ENCODE measurements around the gene MRPL46.

MRPL46 gene

DNA sequence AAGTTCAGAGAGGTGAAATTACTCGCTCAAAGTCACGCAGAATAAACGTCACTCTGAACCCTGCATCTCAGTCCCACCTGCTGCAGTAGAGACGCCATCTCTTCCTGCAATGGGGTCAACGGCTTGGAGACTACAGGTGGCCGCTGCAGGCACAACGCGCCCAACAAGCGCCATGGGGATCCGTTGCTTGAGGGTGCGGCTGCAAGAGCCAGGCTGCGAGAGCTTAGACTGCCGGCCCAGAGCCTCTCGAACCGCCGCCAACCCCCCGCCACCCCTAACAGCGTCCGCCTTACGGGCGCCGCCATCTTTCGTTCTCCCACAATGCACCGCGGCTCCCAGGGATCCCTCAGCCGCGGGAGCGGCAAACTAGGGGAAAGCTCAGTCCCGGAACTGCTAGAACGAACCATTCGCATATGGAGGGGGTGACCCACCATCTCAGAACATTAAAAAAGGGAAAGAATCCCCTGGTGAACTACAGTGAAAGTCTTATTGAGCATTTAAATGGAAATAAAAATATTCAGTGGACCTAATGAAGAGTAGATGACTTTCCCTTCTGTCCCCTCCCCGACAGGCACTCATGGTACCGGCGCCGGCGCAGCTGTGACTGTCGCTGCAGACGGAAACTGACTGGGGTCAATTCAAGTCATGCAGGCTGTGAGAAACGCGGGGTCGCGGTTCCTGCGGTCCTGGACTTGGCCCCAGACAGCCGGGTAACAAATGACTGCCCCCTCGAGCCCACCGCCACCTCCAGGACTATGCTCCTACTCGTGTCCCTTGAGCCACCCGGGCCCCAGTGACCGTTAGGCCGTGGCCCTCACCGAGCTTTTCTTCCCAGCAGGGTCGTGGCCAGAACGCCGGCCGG, at the start of gene MRPL46, which contains the start of gene MRPS11:
TSS of gene MRPL46 (minus strand) at position 316 of the 862 bp plus-strand sequence. CDS start at position 305, 11 bp downstream.
TSS of gene MRPS11 (plus strand) at position 636 of the 862 bp plus-strand sequence. CDS start at position 646, 10 bp downstream.
- DNase-seq (ENCODE audit: low spot score): peak; percentile 90

DNA sequence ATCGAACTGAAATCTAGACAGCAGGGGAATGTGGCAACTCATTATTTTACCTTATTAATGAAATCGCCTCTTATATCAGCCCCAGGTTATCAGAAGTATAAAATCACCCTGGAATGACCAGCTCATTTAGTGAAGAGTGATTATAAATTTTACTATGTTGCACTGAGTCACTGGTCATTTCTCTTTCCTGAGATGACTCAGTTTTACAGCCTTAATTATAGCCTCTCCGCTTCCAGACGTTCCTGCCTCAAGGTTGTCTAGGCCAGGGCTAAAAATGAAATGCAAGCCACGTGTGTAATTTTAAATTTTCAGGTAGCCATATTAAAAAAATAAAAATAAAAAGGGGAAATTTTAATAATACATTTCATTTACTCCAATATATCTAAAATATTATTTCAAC, 46.0 kb upstream of the MRPL46 start:
- no peak for DNase-seq (ENCODE audit: low spot score)

DNA sequence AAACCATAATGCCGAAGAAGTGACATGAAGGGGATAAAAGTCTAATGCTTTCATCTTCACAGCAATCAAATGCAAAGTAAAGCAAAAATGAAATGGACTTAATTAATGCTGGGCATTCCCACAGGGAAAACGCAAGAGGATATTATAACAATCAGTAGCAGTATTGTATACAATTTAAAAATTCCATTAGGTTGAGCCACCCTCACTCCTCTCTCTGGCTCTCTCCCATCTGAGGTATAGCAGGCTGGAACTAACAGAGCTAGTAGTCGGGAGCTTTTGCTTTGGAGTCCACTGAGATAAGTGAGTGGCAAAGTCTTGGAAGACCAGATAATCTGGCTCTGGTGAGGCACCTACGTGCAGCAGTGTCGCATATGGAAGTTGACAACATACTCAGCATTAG, 45.4 kb upstream of the MRPL46 start:
- no peak for DNase-seq (ENCODE audit: low spot score)

DNA sequence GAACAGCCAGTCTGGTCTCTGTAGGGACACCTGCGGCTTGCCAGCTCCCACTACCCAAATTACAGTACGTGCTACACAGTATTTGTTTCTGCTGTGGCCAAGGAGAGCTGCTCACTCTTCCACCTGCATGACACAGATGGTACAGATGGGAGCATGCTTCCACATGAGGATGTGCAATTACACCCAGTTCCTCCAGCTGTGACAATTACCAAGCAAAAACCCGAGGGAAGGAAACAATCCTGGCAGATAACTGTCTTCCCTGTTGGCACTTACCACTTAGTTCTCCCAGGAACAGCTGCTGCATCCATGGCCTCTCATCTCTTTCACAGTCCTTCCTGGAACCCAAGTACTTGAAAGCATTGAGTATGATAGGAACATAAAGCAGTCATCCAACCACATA, 44.9 kb upstream of the MRPL46 start:
- no peak for DNase-seq (ENCODE audit: low spot score)

DNA sequence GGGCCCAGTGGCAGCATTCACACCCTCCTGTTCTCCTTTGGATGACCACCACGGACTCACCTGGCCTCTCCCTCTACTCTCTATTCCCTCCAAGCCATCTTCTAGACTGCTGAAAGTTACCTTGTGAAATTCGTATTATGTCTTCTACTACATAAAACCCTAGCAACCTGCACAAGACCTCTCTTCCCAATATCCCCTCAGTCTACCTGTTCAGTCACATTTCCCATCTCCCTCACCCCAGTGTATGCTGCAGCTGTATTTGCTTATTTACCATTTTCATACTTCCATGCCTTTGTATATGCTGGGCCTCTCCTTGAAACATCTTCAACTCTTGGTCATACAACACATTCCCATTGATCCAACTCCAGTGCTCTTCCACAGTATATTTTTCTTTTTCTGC, 44.0 kb upstream of the MRPL46 start:
- DNase-seq (ENCODE audit: low spot score): no peak

DNA sequence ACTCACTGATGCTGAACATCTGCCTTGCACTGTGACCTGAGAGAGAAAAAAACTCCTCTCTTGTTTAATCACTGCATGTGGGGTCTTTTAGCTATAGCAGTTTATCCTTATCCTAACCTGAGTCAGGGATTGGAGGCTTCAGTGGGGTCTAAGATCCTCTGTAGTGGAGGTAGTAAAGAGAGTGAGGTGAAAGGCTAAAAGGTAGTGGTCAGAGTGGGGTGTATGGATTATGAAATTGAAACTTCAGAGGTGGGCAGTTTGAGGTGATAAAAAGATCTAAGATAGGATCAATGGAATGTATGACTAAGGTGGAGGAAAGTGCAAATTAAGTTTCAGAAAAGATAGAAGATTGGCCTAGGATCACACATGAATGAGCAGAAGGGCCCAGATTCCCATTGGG, 42.8 kb upstream of the MRPL46 start:
- DNase-seq (ENCODE audit: low spot score): no peak

DNA sequence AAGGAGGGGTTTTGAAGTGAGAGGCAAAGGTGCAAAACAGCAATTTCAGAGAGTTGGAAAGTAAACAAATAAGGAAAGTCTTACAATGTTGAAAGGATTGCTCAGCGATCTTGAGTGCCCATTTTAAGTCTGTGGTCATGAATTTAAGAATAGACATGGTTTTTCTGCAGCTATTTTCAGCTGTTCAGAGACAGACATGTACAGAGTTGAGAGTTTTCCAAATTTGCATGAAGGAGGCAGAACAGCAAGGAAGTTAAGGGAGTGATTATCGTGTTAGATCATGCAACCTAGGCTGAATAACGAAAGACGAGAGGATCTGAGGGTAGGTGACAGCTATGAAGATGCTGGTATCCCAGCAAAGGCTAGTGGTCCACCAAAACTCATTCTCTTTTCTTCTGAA, 42.1 kb upstream of the MRPL46 start:
- DNase-seq (ENCODE audit: low spot score): no peak

DNA sequence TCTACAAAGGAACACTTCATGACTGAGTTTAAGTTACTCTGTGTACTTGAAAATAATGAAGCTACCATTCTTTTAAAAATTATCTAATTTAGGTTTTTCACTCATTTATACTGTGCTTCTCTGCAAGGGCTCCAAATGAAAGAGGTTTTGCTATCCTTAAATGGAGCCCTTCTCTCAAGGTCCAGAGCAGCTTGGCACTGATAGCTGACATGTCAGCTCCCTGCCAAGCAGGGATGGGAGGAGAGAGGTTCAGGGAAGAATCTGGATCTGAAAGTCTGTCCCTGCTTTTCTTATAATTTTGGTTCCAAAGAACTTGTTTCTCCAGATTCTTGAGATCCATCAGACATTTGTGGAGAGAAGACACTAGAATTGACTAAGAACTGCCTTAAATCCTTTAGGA, 39.4 kb upstream of the MRPL46 start:
- DNase-seq (ENCODE audit: low spot score): no peak

DNA sequence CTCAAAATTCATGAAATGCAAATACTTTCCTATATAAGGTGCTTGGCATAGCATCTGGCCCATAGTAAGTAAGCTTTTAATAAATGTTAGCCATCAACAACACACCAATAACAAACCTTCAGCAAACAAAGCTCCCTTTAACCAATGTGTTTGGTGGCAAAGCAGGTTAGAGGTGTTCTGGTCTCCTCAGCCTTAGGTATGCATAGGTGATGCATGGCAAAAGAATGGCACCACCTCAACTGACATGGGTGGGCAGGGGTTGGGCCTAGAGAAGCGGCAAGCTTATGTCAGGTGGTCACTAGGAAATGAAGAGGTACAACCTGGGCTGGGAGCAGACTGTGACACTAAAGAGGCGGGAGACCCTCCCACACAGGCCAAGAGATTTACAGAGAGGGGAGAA, 38.5 kb upstream of the MRPL46 start:
- DNase-seq (ENCODE audit: low spot score): no peak

DNA sequence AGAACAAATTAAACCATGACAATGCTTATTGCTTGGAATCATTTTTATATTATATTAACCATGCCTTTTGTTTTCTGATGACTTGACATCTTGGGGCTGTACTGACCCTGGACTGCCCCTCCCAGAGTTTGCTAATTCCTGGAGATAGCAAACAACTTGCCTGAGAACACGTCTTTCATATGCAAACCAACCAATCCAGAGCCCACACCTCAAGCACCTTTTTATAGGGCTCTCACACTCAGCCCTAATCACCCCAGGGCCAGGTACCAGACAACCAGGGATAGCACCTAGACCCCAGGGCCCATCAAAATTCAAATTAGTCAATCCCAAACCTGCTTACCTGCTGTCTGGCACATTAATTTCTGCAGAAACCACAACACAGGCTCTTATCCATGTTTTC, 37.3 kb upstream of the MRPL46 start:
- DNase-seq (ENCODE audit: low spot score): no peak

DNA sequence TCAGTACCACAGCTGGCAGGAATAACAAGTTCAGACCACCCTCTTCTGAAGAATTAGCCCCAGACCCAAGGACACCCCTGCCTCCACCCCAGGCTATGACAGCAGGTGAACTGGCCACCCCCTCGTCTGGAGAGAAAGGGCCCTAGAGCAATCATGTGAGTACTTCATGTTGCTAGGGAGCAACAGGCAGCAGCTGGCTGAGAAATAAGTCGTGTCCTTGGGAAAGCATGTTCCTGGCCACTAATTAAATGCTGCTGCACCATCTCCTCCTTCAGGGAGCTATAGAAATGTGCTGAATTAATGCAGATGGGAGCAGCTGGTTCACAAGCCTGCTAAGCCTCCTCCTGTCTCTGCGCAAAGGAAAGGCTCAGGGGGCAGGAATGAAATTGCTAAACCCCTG, 31.8 kb upstream of the MRPL46 start:
- DNase-seq (ENCODE audit: low spot score): no peak

DNA sequence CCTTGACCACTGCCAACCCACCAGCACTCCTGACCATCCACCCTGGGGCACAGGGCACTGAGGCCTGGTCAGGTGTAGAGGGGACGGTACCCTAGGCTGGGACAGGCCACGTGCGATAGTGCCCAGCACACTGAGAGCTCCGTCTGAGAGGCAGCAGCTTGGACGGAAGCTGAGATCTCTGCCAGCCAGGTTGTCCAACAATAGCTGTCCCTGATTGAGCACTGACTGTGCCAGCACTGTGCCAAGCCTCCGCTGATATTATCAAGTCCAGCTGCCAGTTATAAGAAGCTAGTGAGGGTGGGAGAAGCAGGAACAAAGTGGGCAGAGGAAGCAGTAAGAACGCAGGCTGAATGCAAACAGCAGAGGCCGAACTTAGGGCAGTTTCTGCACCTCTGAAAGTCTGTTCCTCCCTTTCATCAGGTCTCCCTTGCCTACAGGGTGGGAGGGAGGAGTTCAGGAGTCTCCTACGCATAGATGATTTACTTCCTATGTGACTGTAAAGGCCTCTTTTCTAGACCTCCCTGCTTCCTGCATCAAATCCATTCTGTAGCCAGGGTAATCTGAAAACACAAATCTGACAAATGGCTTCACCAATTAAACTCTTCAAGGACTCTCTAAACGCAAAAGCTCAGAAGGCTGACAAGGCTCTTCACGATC, 30.0 kb upstream of the MRPL46 start:
- DNase-seq (ENCODE audit: low spot score): no peak

DNA sequence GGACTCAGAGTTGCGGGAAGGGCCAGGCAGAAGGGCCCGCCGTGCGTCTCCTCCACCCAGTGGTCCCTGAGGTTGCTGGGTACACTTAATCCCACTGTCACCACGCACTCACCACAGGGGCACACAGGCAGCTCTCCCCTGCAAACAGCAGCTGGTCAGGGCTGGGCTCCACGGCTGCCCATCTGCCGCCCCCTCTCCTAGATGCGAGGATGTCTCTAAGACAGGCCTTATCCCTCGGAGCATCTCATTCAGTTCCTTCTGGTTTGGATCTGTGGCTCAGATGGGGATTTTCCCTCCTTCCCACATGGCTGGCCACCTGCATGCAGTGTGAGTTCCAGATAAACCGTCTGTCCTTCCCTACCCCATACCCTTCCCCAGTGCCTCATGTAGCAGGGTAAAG, 26.7 kb upstream of the MRPL46 start:
- DNase-seq (ENCODE audit: low spot score): no peak

DNA sequence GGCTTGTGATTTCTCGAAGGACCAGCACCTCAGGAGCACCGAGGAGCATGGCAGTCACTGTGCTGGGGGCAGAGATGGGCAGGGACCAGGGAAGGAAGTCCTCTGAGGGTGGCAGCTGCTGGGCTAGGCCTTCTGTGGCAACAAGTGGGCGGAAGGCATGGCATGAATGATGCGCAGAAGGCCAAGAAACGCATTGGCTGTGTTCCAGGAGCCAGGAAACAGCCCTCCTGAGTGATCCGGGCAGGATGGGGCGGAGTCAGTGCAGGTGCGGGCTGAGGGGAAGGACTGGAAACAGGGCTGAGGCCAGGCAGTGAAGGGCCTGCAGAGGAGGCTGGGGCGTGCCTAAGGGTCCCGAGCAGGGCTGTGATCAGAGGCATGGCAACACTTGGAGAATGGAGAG, 24.0 kb upstream of the MRPL46 start:
- no peak for DNase-seq (ENCODE audit: low spot score)

DNA sequence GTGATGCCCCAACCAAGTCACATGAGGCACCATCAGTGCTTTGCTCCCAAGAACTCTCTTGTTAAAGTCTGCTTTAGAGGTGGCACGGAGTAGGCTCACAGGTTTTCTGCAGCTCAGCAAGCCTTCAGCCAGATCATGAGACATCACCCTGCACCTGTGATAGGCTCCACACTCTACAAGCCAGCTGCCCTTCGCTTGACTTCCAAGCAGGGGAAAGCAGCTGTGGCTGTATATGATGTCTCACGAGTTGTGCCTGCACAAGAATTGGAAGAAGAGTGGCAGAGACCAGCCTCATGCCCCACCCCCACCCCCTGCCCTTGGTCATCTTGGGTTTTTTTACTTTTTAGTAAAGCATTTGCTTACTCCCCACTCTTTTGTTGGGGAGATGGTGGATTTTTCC, 22.8 kb upstream of the MRPL46 start:
- no peak for DNase-seq (ENCODE audit: low spot score)

DNA sequence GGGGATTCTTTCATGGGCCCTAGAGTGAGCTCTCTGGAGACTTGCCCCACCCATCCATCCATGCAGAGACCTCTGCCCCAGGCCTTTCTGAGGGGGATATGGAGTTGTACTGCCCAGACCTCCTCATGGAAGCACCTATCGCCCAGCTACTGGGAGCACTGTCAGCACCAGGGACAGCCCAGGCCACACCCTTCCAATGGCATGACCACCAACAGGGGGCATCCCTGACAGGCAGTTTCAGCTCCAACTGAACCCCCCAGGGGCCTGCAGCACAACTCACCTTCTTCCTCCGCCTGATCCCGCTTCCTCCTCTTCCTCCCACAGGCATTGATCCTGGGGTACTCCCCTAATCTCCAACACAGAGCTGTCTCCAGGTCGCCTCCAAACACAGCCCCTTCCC, 22.1 kb upstream of the MRPL46 start:
- DNase-seq (ENCODE audit: low spot score): no peak

DNA sequence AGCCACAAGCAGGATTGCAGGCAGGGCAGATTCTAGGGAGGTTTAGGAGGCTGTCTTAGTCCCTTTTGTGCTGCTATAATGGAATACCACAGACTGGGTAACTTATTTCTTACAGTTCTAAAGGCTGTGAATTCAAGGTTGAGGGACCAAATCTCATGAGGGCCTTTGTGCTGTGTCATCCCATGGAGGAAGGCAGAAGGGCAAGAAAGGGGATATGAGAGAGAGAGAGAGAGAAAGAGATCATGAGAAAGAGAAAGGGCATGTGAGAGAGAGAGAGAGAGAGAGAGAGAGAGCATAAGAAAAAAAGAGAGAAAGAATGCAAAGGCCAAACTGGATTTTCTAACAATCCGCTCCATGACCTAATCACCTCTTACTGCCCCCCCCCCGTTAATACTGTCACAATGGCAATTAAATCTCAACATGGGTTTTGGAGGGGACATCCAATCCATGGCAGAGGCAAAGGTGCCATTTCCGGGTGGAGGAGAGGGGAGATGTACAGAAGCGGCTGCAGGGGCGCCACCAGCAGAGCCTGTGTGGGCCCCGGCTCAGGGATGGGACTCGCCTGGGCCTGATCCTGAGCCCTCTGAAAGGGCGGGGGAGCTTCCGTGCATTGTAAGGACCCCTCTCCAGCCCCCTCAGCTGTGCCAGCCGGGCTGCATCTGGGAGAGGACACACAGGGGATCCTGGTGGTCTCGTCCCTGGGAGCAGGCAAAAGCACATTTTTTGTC, 20.8 kb upstream of the MRPL46 start:
- DNase-seq (ENCODE audit: low spot score): no peak

DNA sequence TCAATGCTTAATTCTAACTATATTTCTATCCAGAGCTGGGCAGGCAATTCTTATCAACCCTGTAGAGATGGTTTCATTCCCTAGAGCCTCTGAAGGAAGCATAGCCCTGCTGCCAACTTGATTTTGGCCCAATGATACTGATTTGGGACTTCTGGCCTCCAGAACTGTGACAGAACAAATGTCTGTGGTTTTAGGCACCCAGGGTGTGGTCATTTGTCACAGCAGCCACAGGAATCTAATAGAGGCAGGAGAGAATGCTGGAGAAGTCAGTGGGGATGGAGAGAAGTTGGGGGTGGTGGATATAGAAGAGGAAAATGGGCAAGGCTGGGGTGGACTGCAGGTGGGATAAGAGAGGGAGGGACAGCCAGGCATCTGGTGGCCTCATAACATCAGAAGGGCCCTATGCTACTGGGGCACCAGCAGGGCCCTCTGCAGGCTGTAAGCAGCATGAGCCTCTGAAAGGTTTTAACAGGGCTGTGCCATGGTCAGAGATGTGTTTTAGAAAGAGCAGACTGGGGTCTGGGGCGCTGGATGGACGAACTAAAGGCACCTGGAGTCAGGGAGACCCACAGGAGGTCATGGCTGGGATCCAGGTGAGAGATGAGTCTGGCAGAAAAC, 20.1 kb upstream of the MRPL46 start:
- no peak for DNase-seq (ENCODE audit: low spot score)

DNA sequence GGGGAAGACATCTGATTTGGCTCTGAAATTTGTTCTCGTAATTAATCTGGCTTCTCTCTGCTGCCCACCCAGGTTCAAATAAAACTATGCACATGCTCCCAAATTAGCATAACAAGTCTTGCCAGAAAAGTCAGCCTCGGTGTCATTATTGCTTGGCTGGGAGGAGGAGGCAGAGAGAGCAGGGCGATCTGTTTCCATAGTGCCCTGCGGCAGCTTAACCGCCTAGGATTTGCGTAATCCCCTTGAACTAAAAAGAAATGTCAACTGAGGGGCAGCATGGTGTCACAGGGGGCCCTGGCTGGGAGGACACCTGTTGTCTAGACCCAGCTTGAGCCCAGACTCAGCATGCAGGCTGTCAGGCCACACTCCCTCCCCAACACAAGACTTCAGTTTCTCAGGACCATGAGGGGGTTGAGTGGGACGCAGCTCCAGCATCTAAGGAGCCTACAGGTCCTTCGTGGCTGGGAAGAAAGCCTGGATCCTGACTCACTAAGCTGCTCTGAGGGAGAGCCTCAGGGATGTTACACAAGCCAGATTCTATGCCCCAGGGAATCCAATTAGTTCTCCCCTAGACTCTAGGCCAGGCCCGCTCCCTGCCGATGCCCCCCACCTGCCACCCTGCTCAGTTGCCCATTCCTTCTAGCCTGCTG, 17.6 kb upstream of the MRPL46 start:
- DNase-seq (ENCODE audit: low spot score): no peak

DNA sequence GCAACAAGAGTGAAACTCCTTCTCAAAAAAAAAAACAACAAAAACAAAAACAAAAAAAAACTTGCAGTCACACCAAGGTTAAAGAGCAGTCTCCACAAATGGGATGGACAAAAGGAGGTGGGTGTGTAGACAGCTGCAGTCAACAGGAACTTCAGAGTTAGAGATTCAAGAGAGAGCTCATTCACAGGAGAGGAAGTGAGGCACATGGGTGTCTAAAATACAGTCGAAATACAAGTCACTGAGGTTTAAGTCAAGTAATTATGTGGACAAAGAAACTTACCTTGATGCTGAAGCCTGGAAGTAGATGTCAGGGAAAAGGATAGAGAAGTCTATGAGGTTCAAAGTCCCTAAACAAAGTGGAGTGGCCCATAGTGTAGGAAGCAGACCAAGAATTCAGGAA, 15.1 kb upstream of the MRPL46 start:
- no peak for DNase-seq (ENCODE audit: low spot score)

DNA sequence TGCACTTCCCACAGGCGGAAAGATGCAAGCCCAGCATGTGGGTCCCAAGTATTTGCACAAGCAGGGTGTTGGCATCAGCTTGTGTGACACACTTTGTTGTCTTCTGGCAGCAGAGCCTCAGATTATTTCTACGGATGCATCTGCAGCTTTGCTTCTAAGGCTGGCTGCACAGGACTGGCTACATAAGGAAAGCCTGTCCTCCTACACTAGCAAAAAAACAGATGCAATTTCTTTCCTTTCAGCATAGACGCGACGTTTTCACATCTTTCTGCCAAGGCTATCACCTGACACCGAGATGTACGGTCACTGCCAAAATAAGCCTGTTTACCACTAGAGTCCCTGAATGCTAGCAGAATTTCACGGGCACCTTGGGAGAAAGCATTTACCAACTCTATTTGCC, 13.8 kb upstream of the MRPL46 start:
- no peak for DNase-seq (ENCODE audit: low spot score)

DNA sequence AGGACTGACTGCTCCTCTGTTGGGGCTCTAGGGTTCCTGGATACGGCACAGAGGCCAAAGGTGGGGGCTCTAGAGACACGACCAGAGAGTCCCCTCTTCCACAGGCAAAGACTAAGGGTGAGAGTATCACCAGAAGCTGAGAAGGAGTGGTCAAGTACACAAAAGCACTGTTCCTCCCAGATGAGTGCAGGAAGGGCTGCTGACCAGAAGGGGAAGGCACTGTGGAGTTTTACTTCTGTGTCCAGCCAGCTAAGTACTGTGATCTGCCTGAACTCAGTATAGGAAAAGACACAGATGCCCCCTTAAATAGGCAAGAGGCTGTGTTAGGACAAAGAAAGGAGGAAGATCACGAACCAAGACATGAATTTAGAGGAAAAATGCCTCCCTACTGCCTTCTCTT, 12.0 kb upstream of the MRPL46 start:
- DNase-seq (ENCODE audit: low spot score): no peak

All from CD4-positive, alpha-beta T cell treated with Interleukin-15 for 4 hours (primary cell).